HG03095 (cell line): ENCODE results near the gene ARID1B.

ENCODE experiments used
- ATAC-seq: cut with Tn5 transposase; IDR thresholded peaks from one replicate; pipeline ENCODE4 v1.9.1; 2021; ENCODE audit warnings: moderate library complexity; ENCODE audit not compliant: unreplicated experiment

ARID1B gene

DNA sequence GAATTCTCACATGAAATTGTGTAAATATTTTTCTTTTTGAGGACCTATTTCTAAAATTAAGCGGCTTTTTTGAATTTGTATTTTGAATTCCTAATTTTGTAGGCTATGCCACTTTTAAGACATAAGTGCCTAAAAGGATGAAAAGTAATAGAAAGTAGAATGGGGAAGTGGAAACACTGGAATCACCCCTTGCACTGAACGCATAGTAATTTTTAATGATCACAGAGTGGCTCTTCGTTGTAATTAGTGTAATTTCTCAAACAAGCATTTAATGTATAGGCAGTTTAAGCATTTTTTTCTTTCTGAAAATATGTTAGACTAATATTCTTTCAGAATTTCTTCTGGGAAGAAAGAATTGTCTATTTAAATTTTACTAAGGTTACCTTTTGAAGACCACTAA, 73.2 kb downstream of the ARID1B start:
- ATAC-seq, result no peak

DNA sequence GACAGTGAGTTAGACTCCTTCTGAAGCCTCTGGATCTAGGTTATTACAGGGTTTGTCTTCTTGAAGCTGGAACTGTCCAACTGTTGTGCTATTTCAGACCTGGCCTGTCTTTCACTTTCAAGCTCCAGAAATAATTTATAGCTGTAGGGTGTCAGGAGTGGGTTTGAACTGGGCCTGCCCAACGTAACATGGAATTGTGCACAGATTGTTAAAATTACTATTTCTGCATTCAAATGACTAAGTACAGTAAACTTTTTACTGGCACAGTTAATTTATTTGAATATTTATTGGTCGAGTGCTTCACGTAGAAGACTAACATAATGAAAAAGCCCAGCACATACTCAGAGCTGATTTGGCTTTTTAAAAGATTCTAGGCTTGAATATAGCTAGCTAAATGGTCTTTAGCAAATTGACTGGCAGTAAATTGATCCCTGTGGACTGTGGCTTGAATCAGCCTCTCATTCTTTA, 74.3 kb downstream of the ARID1B start:
- ATAC-seq, result no peak

GRCh38 chr6:156852147-156852857, 75.1 kb downstream of the ARID1B start:
- ATAC-seq, result peak; percentile 56

GRCh38 chr6:156852858-156853216, 75.7 kb downstream of the ARID1B start:
- ATAC-seq, result no peak

GRCh38 chr6:156853733-156854132, 76.6 kb downstream of the ARID1B start:
- no peak for ATAC-seq

GRCh38 chr6:156854466-156855161, 77.4 kb downstream of the ARID1B start:
- ATAC-seq, result no peak

DNA sequence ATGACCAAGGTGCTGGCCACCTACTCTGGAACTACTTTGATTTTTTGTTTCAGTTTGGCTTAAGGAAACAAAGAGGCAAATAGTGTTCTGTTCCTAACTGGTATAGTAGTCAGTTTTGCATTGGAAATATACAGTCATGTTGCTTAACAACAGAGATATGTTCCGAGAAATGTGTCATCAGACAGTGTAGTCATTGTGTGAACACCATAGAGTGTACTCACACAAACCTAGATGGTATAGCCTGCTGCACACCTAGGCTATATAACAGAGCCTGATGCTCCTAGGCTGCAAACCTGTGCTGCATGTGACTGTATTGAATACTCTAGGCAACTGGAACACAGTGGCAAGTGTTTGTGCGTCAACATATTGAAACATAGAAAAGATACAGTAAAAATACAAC, 80.4 kb downstream of the ARID1B start:
- ATAC-seq, result peak; percentile 61

DNA sequence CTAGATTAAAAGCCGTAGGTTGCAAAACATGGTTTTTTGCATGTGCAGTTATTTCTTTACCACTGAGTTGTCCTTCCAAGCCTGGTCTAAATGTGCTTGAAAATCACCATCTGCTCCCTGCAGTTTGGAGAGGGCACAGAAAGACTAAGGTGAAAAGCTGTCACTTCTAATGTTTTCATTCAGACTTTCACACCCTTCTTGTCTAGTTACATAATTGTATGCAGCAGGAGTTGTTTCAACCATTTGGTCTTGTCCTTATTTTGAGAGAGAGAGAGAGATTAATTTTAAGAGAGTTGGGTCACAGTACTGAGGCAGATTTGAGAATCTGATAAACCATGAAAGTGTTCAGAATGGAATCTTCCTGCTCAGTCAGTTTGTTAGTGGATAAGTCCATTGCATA, 82.5 kb downstream of the ARID1B start:
- no peak for ATAC-seq

DNA sequence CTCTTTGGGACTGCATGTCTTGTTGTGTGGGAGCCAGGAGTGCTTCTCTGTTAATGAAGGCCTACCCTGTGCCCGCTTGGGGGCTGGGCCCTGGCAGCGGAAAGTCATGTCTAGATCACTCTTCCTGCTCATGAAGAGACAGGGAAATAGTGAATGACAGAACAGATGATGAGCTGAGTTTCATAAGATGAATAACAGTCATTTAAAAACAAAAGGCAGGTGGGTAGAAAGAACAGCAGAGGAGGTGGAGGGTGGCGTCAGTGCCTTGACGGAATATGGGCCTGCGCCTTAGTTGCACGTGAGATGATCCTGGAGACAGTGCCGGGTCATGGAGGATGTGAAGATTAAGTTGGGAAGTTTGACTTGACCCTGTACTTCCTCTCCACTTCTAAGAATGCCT, 85.5 kb downstream of the ARID1B start:
- ATAC-seq, result no peak

- no peak for ATAC-seq
Measured at GRCh38 chr6:156863504-156863903, 86.3 kb downstream of the ARID1B start.

GRCh38 chr6:156864557-156864956, 87.4 kb downstream of the ARID1B start:
- ATAC-seq, result no peak

GRCh38 chr6:156865019-156865629, 87.9 kb downstream of the ARID1B start:
- ATAC-seq, result no peak

- ATAC-seq, result peak; percentile 51
Measured at GRCh38 chr6:156866220-156867015, 89.2 kb downstream of the ARID1B start.

- ATAC-seq, result no peak
Measured at GRCh38 chr6:156867121-156867520, 89.9 kb downstream of the ARID1B start.

DNA sequence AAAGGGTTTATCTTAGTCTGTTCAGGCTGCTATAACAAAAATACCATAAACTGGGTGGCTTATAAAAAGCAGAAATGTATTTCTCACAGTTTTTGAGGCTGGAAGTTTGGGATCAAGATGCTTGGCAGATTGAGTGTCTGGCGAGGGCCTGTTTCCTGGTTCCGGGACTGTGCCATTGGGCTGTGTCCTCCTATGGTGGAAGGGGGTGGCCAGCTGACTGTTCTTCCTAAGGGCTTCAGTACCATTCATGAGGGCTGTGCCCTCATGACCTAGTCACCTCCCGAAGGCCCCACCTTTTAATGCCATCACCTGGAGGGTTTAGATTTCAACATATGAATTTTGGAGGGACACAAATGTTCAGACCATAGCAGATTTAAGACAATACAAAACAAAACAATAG, 91.2 kb downstream of the ARID1B start:
- no peak for ATAC-seq

DNA sequence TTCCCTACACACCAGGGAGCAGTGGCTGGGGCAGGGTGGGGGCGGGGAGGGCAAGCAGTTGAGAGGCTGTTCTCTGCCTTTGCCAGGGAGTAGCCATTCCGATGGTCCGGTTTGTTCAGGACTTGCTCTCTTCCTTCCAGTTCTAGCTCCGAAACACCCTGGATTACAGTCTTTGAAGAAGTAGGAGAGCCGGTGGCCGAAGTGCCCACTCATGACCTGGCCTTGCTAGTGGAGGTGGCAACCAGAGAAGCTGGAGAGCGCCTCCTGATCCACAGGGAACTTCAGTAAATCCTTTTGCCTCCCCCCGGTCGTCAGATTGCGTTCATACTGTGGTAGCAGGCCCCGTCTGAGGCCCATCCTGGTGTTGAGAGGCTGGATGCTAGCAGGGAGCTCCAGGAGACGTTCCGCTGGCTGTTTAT, 92.8 kb downstream of the ARID1B start:
- ATAC-seq, result no peak

DNA sequence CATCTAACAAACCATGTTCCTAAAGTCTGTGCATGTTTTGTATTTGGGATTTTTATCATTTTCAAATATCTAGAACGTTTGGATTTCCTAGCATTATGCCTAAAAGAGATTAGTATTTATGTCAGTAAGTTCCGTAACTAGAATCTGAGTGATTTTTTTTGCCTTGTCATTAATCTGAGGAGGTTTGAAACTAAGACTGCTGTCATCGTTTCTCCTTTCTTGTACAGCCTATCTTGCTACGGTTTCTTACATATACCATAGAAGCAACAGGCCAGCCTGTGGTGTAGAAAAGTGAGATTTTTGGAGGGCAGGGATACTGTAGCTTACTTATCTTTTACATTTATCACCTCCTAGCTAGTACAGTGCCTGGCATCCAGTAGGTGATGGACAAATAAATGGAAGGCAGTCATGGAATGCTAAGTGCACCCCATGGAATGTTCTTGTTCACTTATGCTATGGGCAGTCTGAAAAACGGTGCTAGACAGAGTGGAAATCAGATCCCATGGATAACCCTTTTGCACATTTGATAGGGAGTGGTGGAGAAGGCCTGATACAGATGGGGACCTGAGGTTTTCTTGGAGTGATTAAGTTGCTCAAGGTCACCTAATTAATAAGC, 93.9 kb downstream of the ARID1B start:
- ATAC-seq, result no peak

GRCh38 chr6:156872903-156873302, 95.7 kb downstream of the ARID1B start:
- ATAC-seq, result no peak

DNA sequence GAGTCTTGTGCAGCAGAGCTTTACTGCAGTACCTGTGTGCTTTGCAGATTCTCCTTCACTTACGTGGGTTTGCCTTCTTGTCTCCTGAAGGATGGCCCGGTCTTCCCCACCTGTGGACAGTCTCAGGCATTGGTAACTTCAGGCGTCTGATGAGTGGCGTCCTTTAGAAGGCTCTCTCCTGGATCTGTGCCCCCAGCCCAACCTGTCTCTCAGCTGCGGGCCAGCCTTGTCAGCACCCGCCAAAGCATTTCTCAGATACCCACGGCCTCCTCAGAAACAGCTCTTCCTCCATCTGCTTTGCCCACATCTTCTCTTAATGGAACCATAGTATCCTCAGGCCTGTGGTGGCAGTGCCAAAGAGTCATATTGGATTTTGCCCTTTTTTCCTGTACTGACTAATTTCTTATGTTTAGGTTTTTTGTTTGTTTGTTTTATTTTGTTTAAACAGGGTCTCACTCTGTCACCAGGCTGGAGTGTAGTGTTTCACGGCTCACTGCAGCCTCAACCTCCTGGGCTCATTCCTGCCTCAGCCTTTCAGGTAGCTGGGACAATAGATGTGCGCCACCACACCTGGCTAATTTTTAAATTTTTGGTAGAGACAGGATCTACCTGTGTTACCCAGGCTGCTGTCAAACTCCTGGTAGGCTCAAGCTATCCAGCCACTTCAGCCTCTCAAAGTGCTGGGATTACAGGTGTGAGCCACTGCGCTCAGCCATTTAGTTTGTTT, 96.6 kb downstream of the ARID1B start:
- no peak for ATAC-seq

- no peak for ATAC-seq
Measured at GRCh38 chr6:156875062-156875461, 97.9 kb downstream of the ARID1B start.
